ENCODE results near the gene UBR4.
"Not testable (repeated sequence)": the region's sequence is repeated elsewhere in the genome, so short reads cannot be mapped to it uniquely, and the experiment has no call there.

Gene UBR4

DNA sequence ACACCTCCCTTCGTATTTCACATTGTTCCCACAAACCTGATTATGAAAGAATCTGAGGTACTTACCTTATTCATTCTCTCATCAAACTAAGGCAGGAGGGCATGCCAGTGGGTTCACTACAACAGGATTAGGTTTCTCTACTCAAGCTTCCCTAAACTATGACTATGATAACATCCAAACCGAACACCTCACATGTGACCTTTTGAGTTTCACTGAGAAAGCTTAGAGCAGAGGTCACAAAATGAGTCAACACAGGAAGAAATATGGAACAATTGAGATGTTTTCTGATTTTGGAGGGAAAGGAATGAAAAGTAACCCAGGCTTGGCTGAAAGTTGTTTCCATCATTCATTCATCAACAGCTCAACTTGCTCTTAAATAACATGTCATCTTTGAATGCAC lies 24.1 kb downstream of the UBR4 start:
- no peak for DNase-seq

DNA sequence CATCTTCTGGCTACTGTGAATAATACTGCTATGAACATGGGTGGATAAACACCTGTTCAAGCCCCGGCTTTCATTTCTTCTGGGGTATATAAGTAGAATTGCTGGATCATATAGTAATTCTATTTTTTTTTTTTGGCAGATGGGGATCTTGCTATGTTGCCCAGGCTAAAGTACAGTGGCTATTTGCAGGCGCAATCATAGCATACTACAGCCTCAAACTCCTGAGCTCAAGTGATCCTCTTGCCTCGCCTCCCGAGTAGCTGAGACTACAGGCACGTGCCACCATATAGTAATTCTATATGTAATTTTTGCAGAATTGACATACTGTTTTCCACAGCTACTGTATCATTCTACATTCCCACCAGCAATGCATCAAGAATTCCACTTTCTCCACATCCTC lies 27.8 kb downstream of the UBR4 start:
- DNase-seq = no peak

DNA sequence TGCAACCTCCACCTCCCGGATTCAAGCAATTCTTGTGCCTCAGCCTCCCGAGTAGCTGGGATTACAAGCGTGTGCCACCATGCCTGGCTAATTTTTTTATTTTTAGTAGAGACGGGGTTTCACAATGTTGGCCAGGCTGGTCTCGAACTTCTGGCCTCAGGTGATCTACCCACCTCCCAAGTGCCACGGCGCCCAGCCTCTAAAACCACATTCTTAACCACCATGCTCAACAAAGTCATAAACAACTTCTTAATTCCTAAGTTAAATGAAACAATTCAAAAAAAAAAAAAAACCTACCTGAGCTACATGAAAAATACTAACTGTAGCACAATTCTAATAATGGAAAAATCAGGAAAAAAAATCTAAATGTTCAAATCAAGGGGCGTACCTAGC lies 29.8 kb downstream of the UBR4 start:
- not testable (repeated sequence) for DNase-seq

DNA sequence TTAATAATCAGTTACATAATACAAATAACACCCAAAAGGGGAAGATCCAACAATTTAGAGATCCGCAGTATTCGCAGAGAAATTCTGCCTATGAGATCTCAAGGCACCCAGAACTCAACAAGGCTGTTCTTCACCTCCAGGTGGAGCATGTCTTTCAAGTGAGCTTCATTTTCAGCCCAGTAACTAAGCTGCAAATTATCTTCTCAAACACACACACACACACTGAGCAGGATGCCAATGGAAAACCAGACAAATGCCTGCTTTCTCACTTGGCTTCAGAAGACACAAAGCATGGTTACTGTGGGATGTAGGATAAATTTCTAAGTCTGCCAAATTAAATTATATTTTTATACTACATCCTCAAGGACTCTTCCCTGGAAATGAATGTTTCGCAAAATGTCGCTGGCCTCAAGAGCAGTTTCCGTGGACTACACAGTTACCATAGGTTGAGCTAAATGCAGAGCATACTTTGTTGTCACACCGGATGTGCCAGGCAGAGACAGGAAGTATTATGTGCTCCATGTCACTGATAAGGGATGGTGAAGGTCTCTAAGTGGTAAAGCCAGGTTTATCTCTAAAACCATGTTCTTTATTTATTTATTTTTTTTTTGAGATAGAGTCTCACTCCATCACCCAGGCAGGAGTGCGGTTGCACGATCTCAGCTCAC lies 30.3 kb downstream of the UBR4 start:
- DNase-seq = no peak

DNA sequence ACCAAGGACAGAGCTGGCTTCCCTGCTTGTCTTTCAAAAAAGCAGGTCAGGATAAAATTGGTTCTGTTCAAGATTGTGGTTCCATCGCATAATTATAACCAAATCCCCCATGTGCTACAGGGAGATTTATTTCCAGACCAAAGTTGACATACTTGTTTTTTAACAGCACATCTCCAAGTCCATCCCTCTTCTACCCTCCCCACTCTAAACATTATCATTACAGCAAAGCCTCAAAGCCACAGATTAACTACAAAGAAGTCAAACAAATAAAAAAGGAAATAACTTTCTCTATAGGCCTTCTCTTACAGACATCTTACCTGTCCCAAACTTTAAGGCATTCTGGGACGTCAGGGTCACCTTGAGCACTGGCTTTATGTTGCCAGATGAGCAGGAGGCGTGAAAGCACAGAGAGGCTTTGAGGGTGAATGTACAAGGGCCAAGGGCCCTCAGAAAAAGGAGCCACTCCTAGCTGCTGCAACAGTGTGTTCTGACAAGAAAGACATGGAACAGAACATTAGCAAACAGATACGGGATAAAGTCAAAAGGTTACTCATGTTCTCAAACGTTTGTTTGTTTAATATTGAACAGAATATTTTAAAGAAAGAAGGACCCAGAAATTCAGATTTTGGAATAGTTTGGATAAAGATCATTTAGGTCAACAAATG lies 31.2 kb downstream of the UBR4 start:
- no peak for DNase-seq

DNA sequence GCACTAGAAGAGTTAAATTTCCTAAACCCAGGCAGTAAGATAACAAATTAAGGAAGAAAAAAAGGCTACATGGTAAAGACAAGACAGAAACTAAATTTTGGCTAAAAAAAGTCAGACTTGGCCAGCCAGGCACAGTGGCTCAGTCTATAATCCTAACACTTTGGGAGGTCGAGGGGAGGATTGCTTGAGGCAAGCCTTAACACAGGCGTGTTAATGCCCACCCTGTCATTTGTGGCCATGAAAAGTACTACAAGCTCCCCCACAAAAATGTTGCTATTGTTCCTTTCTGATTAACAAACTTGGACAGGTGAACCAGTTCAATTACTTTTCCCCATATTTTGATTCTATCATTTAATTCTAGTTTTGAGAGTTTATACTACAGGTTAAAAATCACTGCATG lies 32.3 kb downstream of the UBR4 start:
- DNase-seq = no peak

DNA sequence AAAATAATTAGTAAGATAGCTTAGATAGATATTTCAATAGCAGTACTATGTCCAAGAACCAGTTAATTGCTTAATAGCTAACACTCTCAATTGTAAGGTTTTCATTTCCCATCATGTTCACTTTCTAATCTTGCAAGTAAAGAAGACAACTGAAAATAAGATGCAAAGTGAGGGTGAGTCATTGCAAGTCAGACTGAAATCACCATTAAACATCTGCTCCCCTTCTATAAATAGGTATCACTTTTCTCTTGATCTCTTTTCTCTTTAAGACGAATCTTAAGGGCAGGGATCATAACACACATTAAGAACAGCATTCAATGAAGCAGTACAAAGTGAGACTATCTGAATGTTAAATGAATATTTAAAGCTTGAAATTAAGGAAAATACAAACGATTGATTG lies 40.4 kb downstream of the UBR4 start:
- DNase-seq = no peak

DNA sequence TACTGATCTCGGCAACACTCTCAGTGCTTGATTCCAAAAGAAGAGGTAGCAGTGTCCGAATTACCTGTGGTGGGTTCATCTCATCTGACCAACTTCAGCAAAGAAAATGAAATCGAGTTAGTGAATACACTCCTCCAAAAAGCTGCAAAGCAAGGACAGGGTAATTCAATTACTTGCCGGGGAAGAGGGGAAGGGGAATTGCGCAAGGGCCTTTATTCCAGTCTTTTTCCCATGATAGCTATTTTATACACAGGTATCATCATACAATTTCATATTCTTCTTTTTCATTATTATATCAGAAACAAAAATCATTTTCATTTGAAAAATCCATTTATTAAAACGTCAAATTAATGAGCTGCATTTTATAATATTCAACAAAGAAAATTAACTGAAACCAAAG lies 42.9 kb downstream of the UBR4 start:
- DNase-seq = no peak

DNA sequence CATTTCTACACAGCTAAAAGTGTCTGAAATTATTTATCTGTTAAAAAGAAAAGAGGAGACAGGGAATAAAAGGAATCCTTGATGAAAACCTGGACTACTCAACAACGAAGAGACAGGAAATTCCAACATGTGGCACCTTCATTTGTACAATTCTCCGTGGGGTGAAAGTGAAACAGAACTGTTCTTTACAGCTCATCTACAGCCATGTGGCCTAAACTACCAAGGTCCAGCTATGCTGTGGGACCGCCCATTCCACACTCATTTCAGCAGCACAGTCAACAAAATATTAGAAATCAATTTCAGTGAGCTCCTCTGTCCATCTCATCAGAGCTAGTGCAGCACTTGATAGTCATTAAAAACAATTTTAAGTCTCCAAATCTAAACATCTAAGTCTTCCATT lies 44.0 kb downstream of the UBR4 start:
- DNase-seq = no peak

DNA sequence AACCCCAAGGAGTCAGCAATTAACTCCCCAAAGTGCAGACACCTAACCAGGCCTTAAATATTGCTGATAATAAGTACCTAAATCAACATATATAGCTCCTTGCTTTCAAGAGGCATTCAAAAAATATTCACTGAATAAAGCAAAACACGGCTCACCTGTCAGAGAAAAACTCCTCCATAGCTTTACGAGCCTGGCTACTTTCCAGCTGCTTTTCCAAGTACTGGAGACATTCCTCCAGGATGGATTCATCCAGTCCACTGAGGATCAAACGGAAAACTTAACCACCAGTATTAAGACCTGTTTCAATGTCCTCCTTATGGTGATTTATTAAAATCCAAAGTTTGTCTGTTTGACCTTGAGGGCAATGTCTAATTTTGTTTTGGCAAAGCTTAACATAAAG lies 44.6 kb downstream of the UBR4 start:
- DNase-seq = no peak

DNA sequence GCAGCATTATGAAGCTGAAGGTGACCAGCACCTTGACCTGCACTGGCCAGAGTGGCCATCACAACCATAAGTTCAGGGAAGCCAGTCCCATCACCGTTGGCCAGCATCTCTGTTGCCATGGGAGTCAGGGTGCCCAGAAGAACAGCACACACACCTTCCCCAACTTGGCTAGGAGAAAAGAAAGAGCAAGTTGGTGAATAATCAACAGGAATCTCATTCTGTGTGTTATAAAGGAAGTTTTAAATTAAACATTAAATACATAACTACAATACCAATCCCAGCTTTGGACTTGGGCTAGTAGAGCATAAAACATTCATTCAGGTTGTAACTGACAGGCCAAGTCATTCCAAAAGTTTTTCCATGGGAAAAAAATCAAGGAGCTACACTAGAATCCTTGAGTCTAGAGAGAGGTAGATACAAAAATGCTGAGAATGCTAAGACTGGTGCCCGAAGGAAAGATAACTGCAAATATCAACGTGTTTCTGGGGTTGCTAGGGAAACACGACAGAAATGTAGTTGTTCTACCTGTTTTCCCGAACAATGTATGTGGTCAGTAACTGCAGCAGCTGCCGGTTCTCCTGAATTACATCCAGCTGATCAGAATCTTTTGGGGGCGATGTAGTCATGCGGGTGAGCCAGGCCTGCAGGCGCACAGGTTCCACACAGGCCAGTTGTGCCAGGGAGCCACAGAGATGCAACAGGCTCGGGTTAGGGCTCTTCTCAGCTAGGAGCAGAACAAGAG lies 45.6 kb downstream of the UBR4 start:
- DNase-seq = no peak

DNA sequence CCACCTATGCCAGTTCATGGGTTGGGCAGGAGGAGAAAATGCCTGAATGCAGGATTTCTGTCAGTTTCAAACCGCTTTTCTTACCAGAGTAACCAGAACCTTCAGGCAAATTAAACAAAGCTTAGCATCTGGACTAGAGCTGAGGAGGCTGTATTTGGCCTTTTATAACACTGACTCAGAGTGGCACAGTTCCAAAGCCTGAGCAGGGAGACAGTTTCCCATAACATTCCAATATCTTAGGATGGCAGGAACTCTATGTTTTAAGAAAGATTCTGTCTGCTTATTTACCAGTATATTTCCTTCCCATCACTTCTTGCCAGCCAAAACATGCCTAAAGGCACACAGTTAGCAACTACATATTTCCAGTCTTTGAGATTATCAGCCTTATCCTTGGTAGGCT lies 46.8 kb downstream of the UBR4 start:
- DNase-seq = no peak

DNA sequence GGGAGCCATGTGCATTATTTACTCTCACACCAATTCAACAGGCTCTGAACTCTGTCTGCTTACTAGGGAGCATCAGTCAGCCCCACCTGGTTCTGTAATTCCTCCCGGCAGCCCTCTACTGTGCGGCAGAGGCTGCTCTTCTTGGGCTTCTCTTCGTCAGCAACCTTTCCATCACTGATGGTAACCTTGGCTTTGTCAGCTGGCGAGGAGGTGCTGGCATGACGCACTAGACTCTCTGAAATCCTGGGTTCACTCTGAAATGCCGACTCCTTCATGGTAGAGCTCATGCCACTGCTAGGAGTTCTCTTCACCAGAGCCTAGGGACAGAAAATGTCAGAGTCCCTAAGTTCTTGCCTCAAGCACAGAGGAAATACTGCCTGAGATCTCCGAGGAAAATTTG lies 49.2 kb downstream of the UBR4 start:
- no peak for DNase-seq

DNA sequence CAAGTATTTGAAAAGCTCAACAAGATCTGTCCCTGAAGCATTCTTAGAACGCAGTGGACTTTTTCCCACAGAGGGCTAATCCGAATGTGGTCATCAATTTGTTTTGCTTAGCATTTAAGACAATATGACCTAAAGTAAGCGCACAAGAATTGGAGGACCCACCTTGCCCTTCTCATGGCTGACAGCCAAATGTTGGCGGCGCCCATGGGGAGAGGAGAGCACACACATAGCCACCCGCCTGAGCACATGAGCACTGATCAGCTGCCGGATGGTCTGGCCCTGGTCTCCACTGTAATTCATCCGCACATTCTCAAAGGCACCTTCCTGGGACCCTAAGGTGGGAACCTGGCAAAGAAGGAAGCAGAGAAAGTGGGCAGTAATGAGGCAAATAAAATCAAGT lies 52.4 kb downstream of the UBR4 start:
- DNase-seq = no peak

DNA sequence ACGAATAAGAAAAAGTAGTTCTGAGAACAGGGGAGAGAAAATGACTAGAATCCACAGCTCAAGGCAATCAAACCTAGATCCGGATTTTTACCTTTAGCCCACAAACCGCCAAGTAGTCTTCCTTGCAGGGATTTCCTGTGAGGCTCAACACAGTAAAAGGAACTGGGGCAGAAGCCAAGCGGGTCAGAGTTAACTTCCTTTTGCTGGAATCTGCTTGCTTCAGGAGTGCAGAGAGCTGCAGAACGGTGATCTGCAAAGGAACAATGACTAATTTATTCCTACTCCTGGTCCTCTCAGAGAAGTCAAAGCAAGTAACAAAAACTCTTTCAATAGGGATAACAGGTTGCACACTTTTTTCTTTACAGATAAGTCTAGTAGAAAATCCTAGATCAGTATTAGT lies 53.4 kb downstream of the UBR4 start:
- no peak for DNase-seq

DNA sequence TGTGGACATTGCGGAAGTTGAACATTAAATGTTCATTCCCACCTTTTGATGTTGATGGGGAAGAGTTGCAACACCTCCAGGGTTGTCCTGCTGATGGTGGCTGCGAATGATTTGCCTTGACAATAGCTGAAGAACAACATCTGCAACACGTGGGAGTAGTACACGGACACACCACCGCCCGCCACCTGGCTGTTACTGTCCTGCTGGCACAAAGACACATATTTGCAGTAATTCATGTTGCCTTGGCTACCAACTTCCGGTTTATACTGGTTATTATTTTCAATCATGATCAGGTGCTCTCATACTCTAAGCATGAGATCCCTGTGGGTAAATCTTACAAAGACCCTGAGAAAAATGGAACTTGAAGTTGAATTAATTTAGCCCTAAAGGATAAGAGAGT lies 55.2 kb downstream of the UBR4 start:
- DNase-seq = no peak

DNA sequence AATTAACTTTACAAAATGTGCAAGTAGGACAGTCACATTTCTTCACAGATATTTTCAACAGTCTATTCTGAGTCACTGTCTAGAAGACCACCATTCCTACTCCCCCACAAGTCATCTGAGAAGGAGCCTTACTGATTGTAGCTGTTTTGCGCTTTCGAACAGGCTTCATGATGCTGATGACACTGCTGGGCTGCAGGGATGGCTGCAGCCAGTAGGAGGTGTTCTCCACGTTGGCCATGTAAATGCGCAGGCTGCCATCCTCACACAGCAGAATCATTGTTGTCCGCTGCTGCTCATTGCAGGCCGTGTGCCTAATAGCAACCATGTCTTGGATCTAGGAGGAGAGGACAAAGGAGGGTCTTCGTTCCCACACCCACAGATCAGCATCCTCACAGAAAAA lies 56.9 kb downstream of the UBR4 start:
- DNase-seq = no peak

DNA sequence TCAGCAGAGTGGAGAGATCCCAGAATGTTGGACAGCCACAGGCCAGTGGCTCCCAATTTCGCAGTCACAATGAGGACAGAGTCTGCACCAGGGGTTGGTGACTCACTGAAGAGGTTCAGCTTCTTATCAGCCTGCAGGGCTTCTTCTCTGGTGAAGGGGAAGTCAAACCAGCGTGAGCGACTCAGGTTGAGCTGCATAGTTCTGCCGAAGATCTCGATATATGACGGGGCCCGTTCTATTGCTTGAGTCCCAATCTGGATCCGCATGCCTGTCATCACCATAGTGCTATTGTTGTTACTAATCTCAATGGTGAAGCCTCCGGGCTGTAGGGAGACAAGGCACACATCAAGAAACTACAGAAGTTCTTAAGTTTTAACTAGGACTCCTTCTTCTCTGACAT lies 58.5 kb downstream of the UBR4 start:
- DNase-seq = no peak

DNA sequence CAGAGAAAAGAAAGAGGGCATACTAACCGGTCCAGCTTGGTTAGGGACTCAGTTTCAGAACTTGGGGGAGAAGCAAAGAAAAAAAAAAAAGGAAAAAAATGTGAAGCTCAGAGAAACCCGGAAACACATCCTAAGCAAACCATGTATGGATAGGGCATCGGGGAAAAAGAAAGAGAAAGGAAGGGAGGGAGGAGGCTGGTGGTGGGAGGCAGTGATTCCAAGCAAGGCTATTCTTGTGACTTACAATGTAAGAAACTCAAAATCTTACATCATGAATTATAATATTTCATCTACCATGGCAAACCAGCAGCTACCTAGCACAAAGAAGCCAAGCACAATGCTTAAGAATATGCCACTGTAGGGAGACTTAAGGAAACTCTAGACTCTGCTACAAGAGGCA lies 60.3 kb downstream of the UBR4 start:
- no peak for DNase-seq

DNA sequence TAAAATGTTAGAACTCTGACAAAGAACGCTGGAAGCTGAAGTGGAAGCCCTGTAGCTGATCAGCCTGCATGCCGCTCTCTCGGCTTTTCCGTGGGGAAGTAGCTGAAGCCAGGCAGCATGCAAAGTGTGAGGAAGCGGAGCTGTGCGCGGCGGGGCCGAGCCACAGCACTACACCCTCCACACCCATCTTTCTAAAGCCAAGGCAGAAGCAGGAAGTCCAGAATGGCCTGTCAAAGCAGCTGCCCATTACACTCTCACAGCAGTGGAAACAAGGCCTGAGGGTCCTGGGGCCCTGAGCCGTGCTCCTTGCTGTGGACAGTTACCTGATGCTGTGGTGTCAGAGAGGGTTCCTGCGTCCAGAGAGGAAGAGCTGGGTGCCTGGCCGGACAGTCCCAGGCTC lies 69.6 kb downstream of the UBR4 start:
- no peak for DNase-seq

DNA sequence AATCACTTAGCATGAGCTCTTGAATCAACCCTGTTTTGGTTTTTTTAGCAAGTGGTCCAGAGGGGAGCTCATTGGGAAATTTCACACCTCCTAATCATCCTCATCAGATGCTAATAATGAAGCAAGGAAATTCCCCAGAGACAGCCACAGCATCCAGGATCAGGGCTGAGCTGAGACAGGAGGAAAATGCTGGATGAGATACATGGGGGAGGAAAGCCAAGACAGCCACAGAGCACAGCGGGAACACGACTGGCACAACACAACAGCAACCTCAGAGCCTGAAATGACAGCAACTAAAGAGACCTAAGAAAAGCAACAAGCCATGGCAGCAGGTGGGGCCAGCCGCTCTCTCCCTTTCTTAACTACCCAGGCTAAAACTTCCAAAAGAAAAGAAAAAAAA lies 70.4 kb downstream of the UBR4 start:
- DNase-seq = no peak

DNA sequence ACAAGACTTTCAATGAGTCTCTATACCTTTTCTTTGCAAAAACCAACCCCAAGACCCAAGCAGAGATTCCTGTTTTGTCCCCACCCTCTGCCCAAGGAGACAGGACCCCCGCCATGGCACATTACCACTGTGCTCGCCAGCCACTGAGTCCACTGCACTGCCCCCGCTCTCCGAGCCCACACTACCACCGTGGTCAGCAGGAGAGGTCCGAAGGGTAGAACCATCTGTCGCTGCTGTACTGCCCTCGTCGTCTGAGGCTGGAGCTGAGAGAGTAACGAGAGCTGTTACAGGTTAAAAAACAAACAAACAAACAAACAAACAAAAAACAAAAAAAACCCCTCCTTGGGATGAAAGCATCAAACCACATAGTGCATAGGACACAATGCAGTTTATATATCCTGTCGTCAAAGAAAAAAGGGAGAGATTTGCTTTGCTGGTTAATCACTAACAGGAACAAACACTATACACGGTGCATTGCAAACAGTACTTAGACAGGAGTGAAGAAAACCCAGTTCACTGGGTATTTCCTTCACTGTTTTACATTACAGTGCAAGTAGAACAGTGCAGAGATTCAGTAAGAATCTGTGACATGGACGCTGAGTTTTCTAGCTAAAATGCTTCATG lies 71.0 kb downstream of the UBR4 start:
- DNase-seq = no peak

DNA sequence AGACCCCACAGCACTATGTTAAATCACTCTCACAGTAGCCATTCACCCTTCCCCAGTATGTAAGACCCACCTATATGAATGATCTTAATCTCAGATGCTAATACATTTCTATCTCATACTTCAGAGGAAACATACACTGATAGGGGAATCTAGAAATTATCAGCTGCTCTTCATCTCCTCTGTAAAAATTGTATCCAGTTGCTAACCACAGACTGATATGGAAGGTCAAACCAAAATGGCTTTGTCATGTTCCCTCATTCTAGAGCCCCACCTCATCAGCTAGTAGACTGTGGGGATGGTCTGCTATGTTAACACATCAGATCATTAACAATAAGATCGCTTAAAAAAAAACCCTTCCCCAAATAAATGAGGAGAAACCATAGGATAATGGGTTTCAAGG lies 71.7 kb downstream of the UBR4 start:
- no peak for DNase-seq

DNA sequence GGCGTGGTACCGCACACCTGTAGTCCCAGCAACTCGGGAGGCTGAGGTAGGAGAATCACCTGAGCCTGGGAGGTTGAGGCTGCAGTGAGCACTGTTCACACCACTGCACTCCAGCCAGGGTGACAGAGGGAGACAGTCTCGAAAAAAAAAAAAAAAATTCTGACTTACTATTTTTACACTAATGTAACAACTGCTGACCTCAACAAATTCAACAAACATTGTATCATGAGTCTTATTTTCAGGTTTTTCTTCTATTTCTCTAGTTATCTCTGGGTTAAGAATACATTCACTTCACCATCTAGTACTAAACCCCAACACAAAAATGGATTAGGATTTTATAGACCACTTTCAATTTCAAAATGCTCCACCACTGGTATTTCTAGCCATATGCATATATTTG lies 72.9 kb downstream of the UBR4 start:
- no peak for DNase-seq

Measured in NCI-H1048 (cell line).